ENCODE measurements around the gene SPTBN1.
A peak's percentile ranks its signal among the peaks of the same experiment; 100 is the strongest.

Gene SPTBN1

GRCh38 chr2:54628957-54629356 is 172.8 kb downstream of the SPTBN1 start:
- DNase-seq (ENCODE audit: low spot score) = no peak
- FAIRE-seq = no peak

- DNase-seq (ENCODE audit: low spot score) = no peak
- FAIRE-seq = no peak
Measured at GRCh38 chr2:54629390-54629789, 173.3 kb downstream of the SPTBN1 start.

GRCh38 chr2:54629914-54630857 is 174.1 kb downstream of the SPTBN1 start:
- DNase-seq (ENCODE audit: low spot score) = peak; percentile 52
- FAIRE-seq = no peak

- no peak for DNase-seq (ENCODE audit: low spot score)
- FAIRE-seq = no peak
Measured at GRCh38 chr2:54630858-54631497, 174.9 kb downstream of the SPTBN1 start.

- DNase-seq (ENCODE audit: low spot score) (no peak), FAIRE-seq (no peak)
Measured at GRCh38 chr2:54631755-54632154, 175.6 kb downstream of the SPTBN1 start.

GRCh38 chr2:54632733-54633692 is 176.9 kb downstream of the SPTBN1 start:
- DNase-seq (ENCODE audit: low spot score) = no peak
- FAIRE-seq = no peak

GRCh38 chr2:54634021-54634420 is 177.9 kb downstream of the SPTBN1 start:
- DNase-seq (ENCODE audit: low spot score) (no peak), FAIRE-seq (no peak)

- DNase-seq (ENCODE audit: low spot score) (no peak), FAIRE-seq (no peak)
Measured at GRCh38 chr2:54634564-54635511, 178.7 kb downstream of the SPTBN1 start.

GRCh38 chr2:54635554-54636152 is 179.5 kb downstream of the SPTBN1 start:
- DNase-seq (ENCODE audit: low spot score) = no peak
- FAIRE-seq = no peak

GRCh38 chr2:54636415-54637139 is 180.4 kb downstream of the SPTBN1 start:
- DNase-seq (ENCODE audit: low spot score) = no peak
- no peak for FAIRE-seq

GRCh38 chr2:54638103-54638502 is 182.0 kb downstream of the SPTBN1 start:
- DNase-seq (ENCODE audit: low spot score) = no peak
- no peak for FAIRE-seq

GRCh38 chr2:54638774-54639187 is 182.7 kb downstream of the SPTBN1 start:
- DNase-seq (ENCODE audit: low spot score) (no peak), FAIRE-seq (no peak)

GRCh38 chr2:54639609-54640008 is 183.5 kb downstream of the SPTBN1 start:
- FAIRE-seq = no peak
- DNase-seq (ENCODE audit: low spot score) = no peak

- no peak for DNase-seq (ENCODE audit: low spot score)
- no peak for FAIRE-seq
Measured at GRCh38 chr2:54640834-54641540, 184.9 kb downstream of the SPTBN1 start.

GRCh38 chr2:54641988-54642387 is 185.9 kb downstream of the SPTBN1 start:
- no peak for DNase-seq (ENCODE audit: low spot score)
- no peak for FAIRE-seq

- no peak for FAIRE-seq
- no peak for DNase-seq (ENCODE audit: low spot score)
Measured at GRCh38 chr2:54642677-54643430, 186.7 kb downstream of the SPTBN1 start.

GRCh38 chr2:54644236-54644635 is 188.1 kb downstream of the SPTBN1 start:
- FAIRE-seq (no peak), DNase-seq (ENCODE audit: low spot score) (no peak)
